ENCODE measurements around the gene NOP14.

The NOP14 gene

GRCh38 chr4:2901186-2901585, 62.0 kb downstream of the NOP14 start:
- in situ Hi-C loops (cut with MboI; ENCODE audit: low pct_unique_long_range_greater_than_20kb, low sequenced_read_pairs) = no loop called here
- DNase-seq = no peak

- no peak for DNase-seq
- in situ Hi-C loops (cut with MboI; ENCODE audit: low pct_unique_long_range_greater_than_20kb, low sequenced_read_pairs) = no loop called here
Measured at GRCh38 chr4:2900741-2901140, 62.5 kb downstream of the NOP14 start.

GRCh38 chr4:2898001-2898400, 65.2 kb downstream of the NOP14 start:
- in situ Hi-C loops (cut with MboI; ENCODE audit: low pct_unique_long_range_greater_than_20kb, low sequenced_read_pairs) = no loop called here
- DNase-seq = no peak

GRCh38 chr4:2893772-2894171, 69.4 kb downstream of the NOP14 start:
- DNase-seq = no peak
- in situ Hi-C loops (cut with MboI; ENCODE audit: low pct_unique_long_range_greater_than_20kb, low sequenced_read_pairs) = no loop called here

- in situ Hi-C loops (cut with MboI; ENCODE audit: low pct_unique_long_range_greater_than_20kb, low sequenced_read_pairs) = no loop called here
- no peak for DNase-seq
Measured at GRCh38 chr4:2891294-2891693, 71.9 kb downstream of the NOP14 start.

GRCh38 chr4:2888886-2889285, 74.3 kb downstream of the NOP14 start:
- no peak for DNase-seq
- in situ Hi-C loops (cut with MboI; ENCODE audit: low pct_unique_long_range_greater_than_20kb, low sequenced_read_pairs) = no loop called here
